Fibroblast of skin of abdomen (primary cell): Measurements from ENCODE around the gene IL23R.

Experiments used
- DNase-seq: peaks from one replicate; pipeline ENCODE4 v3.0.0-alpha.2; 2013

Gene IL23R

DNA sequence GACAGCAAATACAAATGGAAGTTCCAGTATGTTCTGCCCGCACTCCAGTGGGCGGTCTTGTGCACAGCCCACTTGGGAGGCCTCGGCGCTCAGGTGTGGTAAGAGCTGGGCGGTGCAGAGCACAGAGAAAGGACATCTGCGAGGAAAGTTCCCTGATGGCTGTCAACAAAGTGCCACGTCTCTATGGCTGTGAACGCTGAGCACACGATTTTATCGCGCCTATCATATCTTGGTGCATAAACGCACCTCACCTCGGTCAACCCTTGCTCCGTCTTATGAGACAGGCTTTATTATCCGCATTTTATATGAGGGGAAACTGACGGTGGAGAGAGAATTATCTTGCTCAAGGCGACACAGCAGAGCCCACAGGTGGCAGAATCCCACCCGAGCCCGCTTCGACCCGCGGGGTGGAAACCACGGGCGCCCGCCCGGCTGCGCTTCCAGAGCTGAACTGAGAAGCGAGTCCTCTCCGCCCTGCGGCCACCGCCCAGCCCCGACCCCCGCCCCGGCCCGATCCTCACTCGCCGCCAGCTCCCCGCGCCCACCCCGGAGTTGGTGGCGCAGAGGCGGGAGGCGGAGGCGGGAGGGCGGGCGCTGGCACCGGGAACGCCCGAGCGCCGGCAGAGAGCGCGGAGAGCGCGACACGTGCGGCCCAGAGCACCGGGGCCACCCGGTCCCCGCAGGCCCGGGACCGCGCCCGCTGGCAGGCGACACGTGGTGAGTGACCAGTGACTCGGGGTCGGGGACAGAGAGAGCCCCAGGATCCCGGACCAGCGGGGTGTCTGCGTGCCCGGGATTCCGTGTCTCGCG is 141.2 kb downstream of the IL23R start, which contains the start of gene IL12RB2:
Gene IL12RB2 (plus strand): TSS at position 623 of the 810 bp plus-strand sequence. CDS start 12,496 bp downstream, outside the sequence.
- DNase-seq, result no peak

- DNase-seq, result no peak
These were observed 141.9 kb downstream of the IL23R start for GRCh38 chr1:67308136-67308535.
